Common myeloid progenitor, CD34-positive (primary cell): ENCODE data around the gene PCSK5.

Experiments
- CTCF ChIA-PET: fragments of 350-600 bp; sonication (Branson Sonifier 250); formaldehyde crosslinking; loops from one replicate; lab custom pipeline; 2021; ENCODE audit warnings: antibody characterized with exemption; lab: Charles Lee
- POLR2A ChIA-PET: fragments of 350-600 bp; sonication (Branson Sonifier 250); formaldehyde crosslinking; loops from one replicate; lab custom pipeline; 2021; ENCODE audit warnings: antibody characterized with exemption; lab: Charles Lee
- DNase-seq, 3 donors: peaks; one replicate each; pipeline versions ENCODE4 v3.0.0 to v3.0.0-alpha.2; 2013
- H3K27ac ChIP-seq, 2 experiments: 1 replicate in 1 of 2; 2 replicates in 1 of 2; pipeline ENCODE4 v1.7.0; 2013; ENCODE audit warnings: inconsistent platforms in 2 of 2, low read length in 2 of 2, mild to moderate bottlenecking in 2 of 2, low read depth in 1 of 2, moderate library complexity in 1 of 2; ENCODE audit not compliant: severe bottlenecking in 2 of 2, insufficient read depth in 1 of 2, poor library complexity in 1 of 2
- H3K27me3 ChIP-seq, 5 experiments: replicated peaks in 2 of 5; 1 replicate in 3 of 5; 2 replicates in 2 of 5; pipeline versions ENCODE4 v1.6.1 to v1.7.0; 2013; ENCODE audit warnings: low read length in 4 of 5, mild to moderate bottlenecking in 2 of 5, moderate library complexity in 2 of 5, inconsistent platforms in 1 of 5; ENCODE audit not compliant: insufficient read depth in 5 of 5, control insufficient read depth in 4 of 5
- H3K36me3 ChIP-seq, 4 experiments: 1 replicate in 2 of 4; 2 replicates in 2 of 4; pipeline versions ENCODE4 v1.6.1 to v1.7.0; 2013; ENCODE audit warnings: low read length in 3 of 4, control low read depth in 1 of 4, mild to moderate bottlenecking in 1 of 4; ENCODE audit not compliant: control insufficient read depth in 4 of 4, insufficient read depth in 4 of 4
- H3K4me1 ChIP-seq, 4 experiments: 1 replicate in 3 of 4; 2 replicates in 1 of 4; pipeline versions ENCODE4 v1.6.1 to v1.7.1; 2013; ENCODE audit warnings: low read length in 3 of 4, mild to moderate bottlenecking in 3 of 4, control low read depth in 1 of 4, inconsistent platforms in 1 of 4, moderate library complexity in 1 of 4; ENCODE audit not compliant: control insufficient read depth in 4 of 4, insufficient read depth in 4 of 4; ENCODE audit errors: control extremely low read depth in 1 of 4
- H3K4me3 ChIP-seq, 7 experiments: 1 replicate in 4 of 7; 2 replicates in 3 of 7; pipeline versions ENCODE4 v1.5.1 to v1.7.0; 2013; ENCODE audit warnings: mild to moderate bottlenecking in 7 of 7, low read length in 6 of 7, moderate library complexity in 6 of 7, inconsistent platforms in 2 of 7, low read depth in 2 of 7, control low read depth in 1 of 7; ENCODE audit not compliant: insufficient read depth in 4 of 7, control insufficient read depth in 1 of 7; ENCODE audit errors: extremely low read depth in 1 of 7
- H3K9me3 ChIP-seq, 5 experiments: 1 replicate in 4 of 5; 2 replicates in 1 of 5; pipeline versions ENCODE4 v1.6.1 to v1.7.1; 2013; ENCODE audit warnings: low read length in 4 of 5, mild to moderate bottlenecking in 2 of 5, inconsistent platforms in 1 of 5, low read depth in 1 of 5, moderate library complexity in 1 of 5; ENCODE audit not compliant: control insufficient read depth in 4 of 5, insufficient read depth in 2 of 5; ENCODE audit errors: control extremely low read depth in 1 of 5
- WGBS: methylation state at CpG from one replicate; pipeline ENCODE4 v1.1.5; 2013; ENCODE audit not compliant: insufficient coverage; 5-methylcytosine and 5-hydroxymethylcytosine counted together

Gene PCSK5

DNA sequence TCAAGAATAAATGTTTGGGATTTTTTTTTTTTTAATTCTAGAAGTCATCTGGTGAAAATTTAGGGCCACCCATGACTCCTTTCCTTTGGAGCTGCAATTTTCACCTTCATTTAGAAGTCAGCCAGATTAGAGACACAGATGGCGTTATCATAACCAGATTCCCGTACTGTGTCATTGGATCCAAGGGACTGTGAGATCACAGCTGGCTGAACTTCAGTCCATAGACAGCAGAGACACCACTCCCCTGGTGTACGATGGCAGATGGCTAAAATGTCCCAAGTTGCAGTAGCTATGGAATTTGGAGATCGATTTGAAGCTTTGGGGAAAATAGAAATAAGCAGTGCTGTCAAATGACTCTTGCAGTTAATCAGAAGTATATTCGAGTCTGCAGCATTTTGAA is 287.5 kb downstream of the PCSK5 start:
- WGBS: 100% methylated on average over 3 of the region's 5 CpGs
- POLR2A ChIA-PET: no interaction called here
- CTCF ChIA-PET: no interaction called here

DNA sequence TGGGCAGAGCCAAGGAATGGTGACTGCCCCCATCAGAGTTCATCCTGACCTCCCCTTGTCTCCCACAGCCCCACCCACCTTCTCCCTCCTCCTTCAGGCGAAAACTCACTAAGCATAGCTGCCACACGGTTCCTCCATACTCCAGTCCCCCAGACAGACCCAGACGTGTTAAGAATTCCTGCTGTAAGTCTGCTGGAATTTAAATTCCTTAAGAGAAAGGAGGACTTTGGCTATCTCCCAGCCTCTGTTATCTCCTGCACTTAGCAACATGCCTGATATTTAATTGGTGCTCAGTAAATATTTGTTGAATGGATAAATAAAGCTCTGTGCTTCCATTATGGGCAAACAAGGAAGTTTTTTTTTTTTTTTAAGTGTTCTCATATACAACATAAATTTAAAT is 290.1 kb downstream of the PCSK5 start:
- WGBS: 96% methylated on average over 3 of the region's 3 CpGs
- POLR2A ChIA-PET: no interaction called here
- CTCF ChIA-PET: interaction anchor here (1.5 kb wide), 1 partner anchor 15 kb away, joined by 5 read pairs; no protein-coding TSS in a partner anchor
- DNase-seq: no peak
- Histone ChIP-seq H3K9me3 (no peaks in the 10 kb centered on the region), H3K36me3 (no peaks in the 10 kb centered on the region), H3K4me3 (no peak overlapping the region), H3K27ac (no peak overlapping the region), H3K27me3 (no peaks in the 10 kb centered on the region), H3K4me1 (peaks cover 0 to 9% (median 6%) of the 10 kb centered on the region in 4 experiments)

More for the DNA sequence above, 287.5 kb downstream of the PCSK5 start:
- H3K4me3 ChIP-seq: no peak overlapping the region
- DNase-seq: no peak
- H3K4me1 ChIP-seq: peaks cover 0 to 9% (median 6%) of the 10 kb centered on the region in 4 experiments
- H3K36me3 ChIP-seq: no peaks in the 10 kb centered on the region
- H3K9me3 ChIP-seq: no peaks in the 10 kb centered on the region
- no peaks in the 10 kb centered on the region for H3K27me3 ChIP-seq
- no peak overlapping the region for H3K27ac ChIP-seq

GRCh38 chr9:76181020-76181641 is 290.7 kb downstream of the PCSK5 start:
- no peak overlapping the region for H3K27ac ChIP-seq

DNA sequence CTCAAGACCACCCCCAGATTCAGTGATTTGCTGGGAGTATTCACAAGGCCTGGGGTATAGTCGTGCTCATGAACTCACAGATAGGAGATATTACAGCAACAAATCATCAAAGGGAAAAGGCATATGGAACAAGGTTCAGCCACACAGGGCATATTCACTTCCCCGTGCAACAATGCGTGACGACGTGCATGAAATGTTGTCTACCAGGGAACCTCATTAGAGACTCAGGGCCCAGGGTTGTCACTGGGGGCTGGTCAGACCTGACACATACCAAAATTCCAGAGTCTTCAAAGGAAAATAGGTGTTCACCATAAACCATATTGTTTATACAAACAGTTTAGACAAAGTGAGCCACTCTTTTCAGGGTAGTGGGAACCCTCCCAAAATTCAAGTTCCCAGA is 291.3 kb downstream of the PCSK5 start:
- Histone ChIP-seq H3K4me1 (peaks cover 0 to 9% (median 6%) of the 10 kb centered on the region in 4 experiments), H3K4me3 (no peak overlapping the region), H3K9me3 (no peaks in the 10 kb centered on the region), H3K27ac (no peak overlapping the region), H3K36me3 (no peaks in the 10 kb centered on the region), H3K27me3 (no peaks in the 10 kb centered on the region)
- POLR2A ChIA-PET: no interaction called here
- CTCF ChIA-PET: no interaction called here
- 94% methylated on average over 4 of the region's 5 CpGs for WGBS
- DNase-seq: no peak

More at GRCh38 chr9:76181020-76181641, 290.7 kb downstream of the PCSK5 start:
- Histone ChIP-seq H3K4me3 (no peak overlapping the region), H3K36me3 (no peaks in the 10 kb centered on the region), H3K4me1 (peaks cover 0 to 9% (median 6%) of the 10 kb centered on the region in 4 experiments), H3K27me3 (no peaks in the 10 kb centered on the region), H3K9me3 (no peaks in the 10 kb centered on the region)
- peak; percentile 22 to 81 (median 75) for DNase-seq
- POLR2A ChIA-PET: no interaction called here
- CTCF ChIA-PET: no interaction called here
- WGBS: 69% methylated on average over 5 of the region's 5 CpGs

DNA sequence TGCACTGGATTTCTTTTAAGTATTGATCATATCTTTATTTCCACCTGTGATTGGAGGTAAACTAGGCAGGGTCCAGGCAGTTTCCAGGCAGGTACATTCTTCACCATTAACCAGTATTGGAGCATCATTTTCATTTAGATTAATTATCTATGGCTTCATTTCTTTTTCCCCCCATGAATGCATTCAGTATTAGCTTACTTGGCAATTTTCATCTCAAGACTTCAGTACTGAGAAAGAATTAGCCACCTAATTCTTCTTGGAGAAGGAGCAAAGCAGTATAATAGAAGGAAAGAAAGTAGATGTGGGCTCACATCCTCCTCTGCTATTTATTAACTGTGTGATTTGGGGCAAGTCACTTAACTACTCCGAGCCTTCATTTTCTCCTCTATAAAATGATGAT is 295.0 kb downstream of the PCSK5 start:
- POLR2A ChIA-PET: no interaction called here
- WGBS: no CpG with 5 or more reads among the region's 1 CpG

GRCh38 chr9:76188286-76188685 is 297.8 kb downstream of the PCSK5 start:
- no peaks in the 10 kb centered on the region for H3K9me3 ChIP-seq
- H3K4me3 ChIP-seq: no peak overlapping the region
- no peak for DNase-seq
- H3K36me3 ChIP-seq: no peaks in the 10 kb centered on the region
- H3K4me1 ChIP-seq: no peaks in the 10 kb centered on the region
- ChIA-PET POLR2A (no interaction called here), CTCF (no interaction called here)
- no peak overlapping the region for H3K27ac ChIP-seq
- H3K27me3 ChIP-seq: no peaks in the 10 kb centered on the region
- 97% methylated on average over 11 of the region's 11 CpGs for WGBS

More for the DNA sequence above, 295.0 kb downstream of the PCSK5 start:
- no peaks in the 10 kb centered on the region for H3K9me3 ChIP-seq
- H3K27me3 ChIP-seq: no peaks in the 10 kb centered on the region
- H3K4me1 ChIP-seq: peaks cover 0 to 9% (median 6%) of the 10 kb centered on the region in 4 experiments
- no peak overlapping the region for H3K27ac ChIP-seq
- no peaks in the 10 kb centered on the region for H3K36me3 ChIP-seq
- no peak for DNase-seq
- CTCF ChIA-PET: no interaction called here
- no peak overlapping the region for H3K4me3 ChIP-seq

GRCh38 chr9:76188905-76189304 is 298.4 kb downstream of the PCSK5 start:
- ChIA-PET CTCF (no interaction called here), POLR2A (no interaction called here)
- Histone ChIP-seq H3K4me3 (no peak overlapping the region), H3K27ac (no peak overlapping the region), H3K4me1 (no peaks in the 10 kb centered on the region), H3K27me3 (no peaks in the 10 kb centered on the region), H3K9me3 (no peaks in the 10 kb centered on the region), H3K36me3 (no peaks in the 10 kb centered on the region)
- DNase-seq: no peak
- WGBS: 100% methylated on average over 3 of the region's 3 CpGs
